RWPE2 (cell line): ENCODE data around the gene TEX55.

Experiments used
- ATAC-seq: fragments of 200-7000 bp; cut with Tn5 transposase; 3 replicates; pipeline ENCODE4 v1.9.1; 2021; ENCODE audit warnings: low read depth
- DNase-seq: peaks from one replicate; pipeline ENCODE4 v3.0.0-alpha.2; 2020; ENCODE audit warnings: low spot score
- H3K27ac ChIP-seq: fragments of 450-650 bp; 2 replicates; pipeline ENCODE4 v1.5.1; 2017; ENCODE audit warnings: mild to moderate bottlenecking; ENCODE audit not compliant: poor library complexity, severe bottlenecking
- H3K27me3 ChIP-seq: fragments of 250-450 bp; sonication (Bioruptor Pico); 2 replicates; pipeline ENCODE4 v1.5.1; 2021; ENCODE audit warnings: mild to moderate bottlenecking, moderate library complexity; ENCODE audit not compliant: insufficient read depth, poor library complexity, severe bottlenecking
- H3K36me3 ChIP-seq: fragments of 250-450 bp; sonication (Bioruptor Pico); 2 replicates; pipeline ENCODE4 v1.5.1; 2020; ENCODE audit warnings: low read depth, mild to moderate bottlenecking, moderate library complexity
- H3K4me1 ChIP-seq: fragments of 250-450 bp; sonication (Bioruptor Pico); 2 replicates; pipeline ENCODE4 v1.5.1; 2021; ENCODE audit warnings: mild to moderate bottlenecking, moderate library complexity; ENCODE audit not compliant: insufficient read depth, poor library complexity, severe bottlenecking
- H3K4me3 ChIP-seq: fragments of 250-450 bp; sonication (Bioruptor Pico); 2 replicates; pipeline ENCODE4 v1.5.1; 2021; ENCODE audit warnings: mild to moderate bottlenecking, moderate library complexity; ENCODE audit not compliant: severe bottlenecking
- H3K9me3 ChIP-seq: fragments of 250-450 bp; sonication (Bioruptor Pico); 2 replicates; pipeline ENCODE4 v1.5.1; 2021; ENCODE audit warnings: mild to moderate bottlenecking, moderate library complexity; ENCODE audit not compliant: severe bottlenecking
- CTCF ChIP-seq: fragments of 450-650 bp; IDR thresholded peaks from one replicate; pipeline ENCODE4 v1.5.1; 2017; ENCODE audit warnings: mild to moderate bottlenecking, moderate library complexity; ENCODE audit not compliant: poor library complexity, severe bottlenecking

The TEX55 gene

GRCh38 chr3:119140466-119140865 is 5.5 kb upstream of the TEX55 start:
- Histone ChIP-seq H3K9me3 (no peaks in the 10 kb centered on the region), H3K27ac (no peak overlapping the region), H3K4me1 (no peaks in the 10 kb centered on the region), H3K36me3 (no peaks in the 10 kb centered on the region), H3K4me3 (no peak overlapping the region), H3K27me3 (no peaks in the 10 kb centered on the region)
- TF ChIP-seq CTCF = no peak
- DNase-seq (no peak), ATAC-seq (no peak)

- no peaks in the 10 kb centered on the region for H3K36me3 ChIP-seq
- H3K4me1 ChIP-seq = no peaks in the 10 kb centered on the region
- no peaks in the 10 kb centered on the region for H3K9me3 ChIP-seq
- no peak for DNase-seq
- peak; percentile 9; the same call in 1 of the 3 replicates for ATAC-seq
- no peak overlapping the region for H3K4me3 ChIP-seq
- no peak overlapping the region for H3K27ac ChIP-seq
- TF ChIP-seq CTCF = no peak
- no peaks in the 10 kb centered on the region for H3K27me3 ChIP-seq
Measured at GRCh38 chr3:119145128-119145499, 851 bp upstream of the TEX55 start.

GRCh38 chr3:119146578-119147375 is 812 bp downstream of the TEX55 start:
- Histone ChIP-seq H3K27me3 (no peaks in the 10 kb centered on the region), H3K9me3 (no peaks in the 10 kb centered on the region), H3K4me1 (no peaks in the 10 kb centered on the region), H3K4me3 (no peak overlapping the region), H3K27ac (no peak overlapping the region), H3K36me3 (no peaks in the 10 kb centered on the region)
- DNase-seq (no peak), ATAC-seq (no peak)
- TF ChIP-seq CTCF = no peak

GRCh38 chr3:119147494-119147893 is 1.5 kb downstream of the TEX55 start:
- Histone ChIP-seq H3K36me3 (no peaks in the 10 kb centered on the region), H3K27ac (no peak overlapping the region), H3K9me3 (no peaks in the 10 kb centered on the region), H3K4me1 (no peaks in the 10 kb centered on the region), H3K4me3 (no peak overlapping the region), H3K27me3 (no peaks in the 10 kb centered on the region)
- no peak for DNase-seq
- no peak for TF ChIP-seq CTCF
- ATAC-seq = no peak

- no peaks in the 10 kb centered on the region for H3K4me1 ChIP-seq
- no peaks in the 10 kb centered on the region for H3K9me3 ChIP-seq
- no peak overlapping the region for H3K4me3 ChIP-seq
- ATAC-seq (peak; percentile 94), DNase-seq (no peak)
- H3K27ac ChIP-seq = no peak overlapping the region
- H3K27me3 ChIP-seq = no peaks in the 10 kb centered on the region
- no peaks in the 10 kb centered on the region for H3K36me3 ChIP-seq
- TF ChIP-seq CTCF = no peak
Measured at GRCh38 chr3:119148493-119149180, 2.7 kb downstream of the TEX55 start.
